HCT116 (cell line): ENCODE measurements around the gene ING3. TPM values are rescaled to one million over a fixed set of nuclear protein-coding genes. Genes with fewer than 3 reads are reported as not detected.

ENCODE experiments used
- ATAC-seq: fragments of 200-7000 bp; cut with Tn5 transposase; 2 replicates; pipeline ENCODE4 v1.9.1; 2020; ENCODE audit warnings: mild to moderate bottlenecking, moderate library complexity
- BruUV-seq: library from RNA; stranded (reverse); fragments of 400-500 nt; replicated peaks from 2 replicates; lab custom pipeline; 2021; lab: Mats Ljungman, UMichigan
- CTCF ChIA-PET: fragments of 300-600 bp; sonication (Branson Sonifier 250); formaldehyde crosslinking; loops from one replicate; lab custom pipeline; 2021; ENCODE audit warnings: antibody characterized with exemption; lab: Charles Lee
- POLR2A ChIA-PET: fragments of 300-600, 350-600 bp; sonication (Branson Sonifier 250); formaldehyde crosslinking; loops from one replicate; lab custom pipeline; 2021; ENCODE audit warnings: antibody characterized with exemption; lab: Charles Lee
- RAD21 ChIA-PET, 2 experiments: fragments of 300-600 bp; sonication (Branson Sonifier 250); formaldehyde crosslinking; loops; one replicate each; lab custom pipeline; 2023; ENCODE audit warnings: low total read pairs in 2 of 2; ENCODE audit not compliant: uncharacterized antibody in 2 of 2, unreplicated experiment in 2 of 2, low non-redundant PET in 1 of 2; lab: Charles Lee
- DNase-seq: peaks from one replicate; pipeline ENCODE4 v3.0.0-alpha.2; 2010; ENCODE audit warnings: low read depth, low spot score
- H2AFZ ChIP-seq: fragments of 200-600 bp; shearing (Covaris generic), sonication (generic); 2 replicates; pipeline ENCODE4 v1.6.1; 2017; ENCODE audit warnings: low read depth, mixed run types, mixed read lengths, antibody characterized with exemption, low read length; ENCODE audit not compliant: poor library complexity, severe bottlenecking
- H3K27ac ChIP-seq: 2 replicates; pipeline ENCODE4 v1.5.1; 2012; ENCODE audit warnings: low read depth, low read length
- H3K27me3 ChIP-seq: fragments of 200-600 bp; sonication (generic); 2 replicates; pipeline ENCODE4 v1.6.1; 2016; ENCODE audit warnings: mixed run types, low read length, mixed read lengths; ENCODE audit not compliant: insufficient read depth
- H3K36me3 ChIP-seq, 2 experiments: fragments of 200-500 bp in 1 of 2; fragments of 200-600 bp in 1 of 2; sonication (Bioruptor generic) in 1 of 2; sonication (generic) in 1 of 2; 2 replicates each; pipeline versions ENCODE4 v1.5.1 to v1.6.1; 2014 to 2016; ENCODE audit warnings: low read length in 2 of 2, inconsistent platforms in 1 of 2, mixed read lengths in 1 of 2, mixed run types in 1 of 2; ENCODE audit not compliant: insufficient read depth in 2 of 2, control insufficient read depth in 1 of 2
- H3K4me1 ChIP-seq, 2 experiments: fragments of 200-600 bp in 1 of 2; sonication (generic) in 1 of 2; 2 replicates each; pipeline versions ENCODE4 v1.5.1 to v1.6.1; 2012 to 2017; ENCODE audit warnings: low read length in 2 of 2, inconsistent platforms in 1 of 2, mild to moderate bottlenecking in 1 of 2, mixed read lengths in 1 of 2, mixed run types in 1 of 2, moderate library complexity in 1 of 2; ENCODE audit not compliant: insufficient read depth in 2 of 2, control insufficient read depth in 1 of 2
- H3K4me2 ChIP-seq: fragments of 200-600 bp; sonication (generic); 2 replicates; pipeline ENCODE4 v1.6.1; 2017; ENCODE audit warnings: mixed run types, low read length, mixed read lengths
- H3K4me3 ChIP-seq, 2 experiments: fragments of 200-600 bp in 1 of 2; sonication (generic) in 1 of 2; replicated peaks in 1 of 2; 2 replicates each; pipeline ENCODE4 v1.5.1; 2011 to 2016; ENCODE audit warnings: low read length in 2 of 2, control low read depth in 1 of 2, low read depth in 1 of 2, mild to moderate bottlenecking in 1 of 2, mixed read lengths in 1 of 2, mixed run types in 1 of 2
- H3K79me2 ChIP-seq: fragments of 200-600 bp; sonication (generic); 2 replicates; pipeline ENCODE4 v1.6.1; 2017; ENCODE audit warnings: mild to moderate bottlenecking, mixed run types, low read length, moderate library complexity, mixed read lengths; ENCODE audit not compliant: insufficient read depth
- H3K9ac ChIP-seq: fragments of 200-600 bp; sonication (generic); 2 replicates; pipeline ENCODE4 v1.6.1; 2016; ENCODE audit warnings: low read length, mixed read lengths
- H3K9me2 ChIP-seq: fragments of 200-600 bp; sonication (generic), shearing (Covaris generic); 2 replicates; pipeline ENCODE4 v1.6.1; 2017; ENCODE audit warnings: mixed run types, mild to moderate bottlenecking, moderate library complexity; ENCODE audit not compliant: insufficient read depth
- H3K9me3 ChIP-seq, 2 experiments: fragments of 200-500 bp in 1 of 2; fragments of 200-600 bp in 1 of 2; sonication (Bioruptor generic) in 1 of 2; sonication (generic) in 1 of 2; 2 replicates each; pipeline ENCODE4 v1.6.1; 2014 to 2017; ENCODE audit warnings: low read length in 2 of 2, mixed read lengths in 2 of 2, inconsistent platforms in 1 of 2, low read depth in 1 of 2, mild to moderate bottlenecking in 1 of 2, mixed run types in 1 of 2, moderate library complexity in 1 of 2; ENCODE audit not compliant: control insufficient read depth in 1 of 2, insufficient read depth in 1 of 2
- H4K20me1 ChIP-seq: fragments of 200-600 bp; sonication (generic), shearing (Covaris generic); 2 replicates; pipeline ENCODE4 v1.6.1; 2017; ENCODE audit warnings: mixed run types, mild to moderate bottlenecking, moderate library complexity; ENCODE audit not compliant: insufficient read depth
- CBX3 ChIP-seq: IDR thresholded peaks from 2 replicates; pipeline ENCODE4 v1.6.1; 2012; ENCODE audit warnings: low read depth
- CEBPB ChIP-seq: IDR thresholded peaks from 2 replicates; pipeline ENCODE4 v1.6.1; 2012; ENCODE audit warnings: low read depth
- EGR1 ChIP-seq: IDR thresholded peaks from 2 replicates; pipeline ENCODE4 v1.6.1; 2012; ENCODE audit warnings: low read depth
- ELF1 ChIP-seq: IDR thresholded peaks from 2 replicates; pipeline ENCODE4 v1.6.1; 2012; ENCODE audit warnings: low read depth, borderline replicate concordance
- EZH2phosphoT487 ChIP-seq: fragments of 200-600 bp; IDR thresholded peaks from 2 replicates; pipeline ENCODE4 v1.6.1; 2018; ENCODE audit warnings: antibody characterized with exemption, borderline replicate concordance
- FOSL1 ChIP-seq: IDR thresholded peaks from 2 replicates; pipeline ENCODE4 v1.6.1; 2012; ENCODE audit warnings: low read depth
- JUND ChIP-seq: IDR thresholded peaks from 2 replicates; pipeline ENCODE4 v1.6.1; 2012
- POLR2A ChIP-seq: IDR thresholded peaks from 2 replicates; pipeline ENCODE4 v1.7.0; 2011; ENCODE audit warnings: borderline replicate concordance; ENCODE audit not compliant: insufficient read depth, insufficient read length; ENCODE audit errors: extremely low read depth
- POLR2AphosphoS5 ChIP-seq: IDR thresholded peaks from 2 replicates; pipeline ENCODE4 v1.6.1; 2011; ENCODE audit warnings: mild to moderate bottlenecking, low read depth, low read length, moderate library complexity
- RAD21 ChIP-seq: IDR thresholded peaks from 2 replicates; pipeline ENCODE4 v1.6.1; 2012; ENCODE audit warnings: low read depth, mild to moderate bottlenecking
- SIN3A ChIP-seq: IDR thresholded peaks from 2 replicates; pipeline ENCODE4 v1.6.1; 2012; ENCODE audit warnings: low read depth
- SRF ChIP-seq: IDR thresholded peaks from 2 replicates; pipeline ENCODE4 v1.6.1; 2012; ENCODE audit warnings: low read depth
- TCF7L2 ChIP-seq: IDR thresholded peaks from 2 replicates; pipeline ENCODE4 v1.7.0; 2011; ENCODE audit warnings: borderline replicate concordance, inconsistent platforms; ENCODE audit not compliant: insufficient read depth, insufficient read length; ENCODE audit errors: extremely low read depth
- intact Hi-C: fragments of 100-400 bp; cut with micrococcal nuclease; formaldehyde crosslinking; loops from 2 replicates; pipeline ENCODE4 v1.10.0; 2022
- total RNA-seq: library from RNA; stranded (reverse); gene quantifications from one replicate; pipeline ENCODE4 v1.2.1, GENCODE V29; 2021; ENCODE audit not compliant: unreplicated experiment
- TF ChIP-seq, protein P1 (sequence below): IDR thresholded peaks from 2 replicates; pipeline ENCODE4 v1.6.1; 2011; ENCODE audit warnings: mild to moderate bottlenecking, low read length, moderate library complexity; ENCODE audit not compliant: insufficient replicate concordance; ENCODE audit errors: extremely low read depth
- TF ChIP-seq, protein P2 (sequence below): IDR thresholded peaks from 2 replicates; pipeline ENCODE4 v1.6.1; 2012
- TF ChIP-seq, protein P3 (sequence below): IDR thresholded peaks from 2 replicates; pipeline ENCODE4 v1.6.1; 2012
- TF ChIP-seq, protein P4 (sequence below): IDR thresholded peaks from 2 replicates; pipeline ENCODE4 v1.6.1; 2012; ENCODE audit warnings: low read depth

Gene ING3
- total RNA-seq, 1 experiment from 2014 or later = 16.2 TPM

- Histone ChIP-seq H3K27me3 (no peaks in the 10 kb centered on the region), H4K20me1 (no peaks in the 10 kb centered on the region), H3K36me3 (peaks cover 0 to 5% of the 10 kb centered on the region in 2 experiments; a peak in 1 of 4 replicates), H3K9me2 (no peaks in the 10 kb centered on the region), H3K4me3 (peak overlapping the region; percentile 61 to 83), H3K4me1 (peaks cover 3 to 15% of the 10 kb centered on the region in 2 experiments; a peak in 3 of 4 replicates), H3K27ac (no peak overlapping the region), H3K9ac (peak overlapping the region; percentile 56), H3K9me3 (no peaks in the 10 kb centered on the region), H3K4me2 (peak overlapping the region; percentile 91), H2AFZ (peak overlapping the region; percentile 88), H3K79me2 (peaks cover 23% of the 10 kb centered on the region)
- POLR2A ChIA-PET = no interaction called here
- no peak for ATAC-seq
- TF ChIP-seq, protein P1, sequence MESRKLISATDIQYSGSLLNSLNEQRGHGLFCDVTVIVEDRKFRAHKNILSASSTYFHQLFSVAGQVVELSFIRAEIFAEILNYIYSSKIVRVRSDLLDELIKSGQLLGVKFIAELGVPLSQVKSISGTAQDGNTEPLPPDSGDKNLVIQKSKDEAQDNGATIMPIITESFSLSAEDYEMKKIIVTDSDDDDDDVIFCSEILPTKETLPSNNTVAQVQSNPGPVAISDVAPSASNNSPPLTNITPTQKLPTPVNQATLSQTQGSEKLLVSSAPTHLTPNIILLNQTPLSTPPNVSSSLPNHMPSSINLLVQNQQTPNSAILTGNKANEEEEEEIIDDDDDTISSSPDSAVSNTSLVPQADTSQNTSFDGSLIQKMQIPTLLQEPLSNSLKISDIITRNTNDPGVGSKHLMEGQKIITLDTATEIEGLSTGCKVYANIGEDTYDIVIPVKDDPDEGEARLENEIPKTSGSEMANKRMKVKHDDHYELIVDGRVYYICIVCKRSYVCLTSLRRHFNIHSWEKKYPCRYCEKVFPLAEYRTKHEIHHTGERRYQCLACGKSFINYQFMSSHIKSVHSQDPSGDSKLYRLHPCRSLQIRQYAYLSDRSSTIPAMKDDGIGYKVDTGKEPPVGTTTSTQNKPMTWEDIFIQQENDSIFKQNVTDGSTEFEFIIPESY = no peak
- TF ChIP-seq POLR2A = no peak
- no peak for TF ChIP-seq ELF1
- TF ChIP-seq CEBPB = no peak
- no peak for TF ChIP-seq CBX3
- TF ChIP-seq, protein P2, sequence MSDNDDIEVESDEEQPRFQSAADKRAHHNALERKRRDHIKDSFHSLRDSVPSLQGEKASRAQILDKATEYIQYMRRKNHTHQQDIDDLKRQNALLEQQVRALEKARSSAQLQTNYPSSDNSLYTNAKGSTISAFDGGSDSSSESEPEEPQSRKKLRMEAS = no peak
- no peak for TF ChIP-seq SRF
- TF ChIP-seq EGR1 = no peak
- TF ChIP-seq, protein P3, sequence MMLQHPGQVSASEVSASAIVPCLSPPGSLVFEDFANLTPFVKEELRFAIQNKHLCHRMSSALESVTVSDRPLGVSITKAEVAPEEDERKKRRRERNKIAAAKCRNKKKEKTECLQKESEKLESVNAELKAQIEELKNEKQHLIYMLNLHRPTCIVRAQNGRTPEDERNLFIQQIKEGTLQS = no peak
- no peak for TF ChIP-seq SIN3A
- no peak for TF ChIP-seq EZH2phosphoT487
- TF ChIP-seq JUND = no peak
- TF ChIP-seq, protein P4, sequence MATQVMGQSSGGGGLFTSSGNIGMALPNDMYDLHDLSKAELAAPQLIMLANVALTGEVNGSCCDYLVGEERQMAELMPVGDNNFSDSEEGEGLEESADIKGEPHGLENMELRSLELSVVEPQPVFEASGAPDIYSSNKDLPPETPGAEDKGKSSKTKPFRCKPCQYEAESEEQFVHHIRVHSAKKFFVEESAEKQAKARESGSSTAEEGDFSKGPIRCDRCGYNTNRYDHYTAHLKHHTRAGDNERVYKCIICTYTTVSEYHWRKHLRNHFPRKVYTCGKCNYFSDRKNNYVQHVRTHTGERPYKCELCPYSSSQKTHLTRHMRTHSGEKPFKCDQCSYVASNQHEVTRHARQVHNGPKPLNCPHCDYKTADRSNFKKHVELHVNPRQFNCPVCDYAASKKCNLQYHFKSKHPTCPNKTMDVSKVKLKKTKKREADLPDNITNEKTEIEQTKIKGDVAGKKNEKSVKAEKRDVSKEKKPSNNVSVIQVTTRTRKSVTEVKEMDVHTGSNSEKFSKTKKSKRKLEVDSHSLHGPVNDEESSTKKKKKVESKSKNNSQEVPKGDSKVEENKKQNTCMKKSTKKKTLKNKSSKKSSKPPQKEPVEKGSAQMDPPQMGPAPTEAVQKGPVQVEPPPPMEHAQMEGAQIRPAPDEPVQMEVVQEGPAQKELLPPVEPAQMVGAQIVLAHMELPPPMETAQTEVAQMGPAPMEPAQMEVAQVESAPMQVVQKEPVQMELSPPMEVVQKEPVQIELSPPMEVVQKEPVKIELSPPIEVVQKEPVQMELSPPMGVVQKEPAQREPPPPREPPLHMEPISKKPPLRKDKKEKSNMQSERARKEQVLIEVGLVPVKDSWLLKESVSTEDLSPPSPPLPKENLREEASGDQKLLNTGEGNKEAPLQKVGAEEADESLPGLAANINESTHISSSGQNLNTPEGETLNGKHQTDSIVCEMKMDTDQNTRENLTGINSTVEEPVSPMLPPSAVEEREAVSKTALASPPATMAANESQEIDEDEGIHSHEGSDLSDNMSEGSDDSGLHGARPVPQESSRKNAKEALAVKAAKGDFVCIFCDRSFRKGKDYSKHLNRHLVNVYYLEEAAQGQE = no peak
- TF ChIP-seq TCF7L2 = no peak
- TF ChIP-seq RAD21 = no peak
- TF ChIP-seq POLR2AphosphoS5 = no peak
- TF ChIP-seq FOSL1 = no peak
- DNase-seq = no peak
- CTCF ChIA-PET = no interaction called here
- no TSS peak for BruUV-seq
- intact Hi-C loops = no loop called here
- RAD21 ChIA-PET = no interaction called here
Measured at GRCh38 chr7:120949393-120949911, 1.1 kb upstream of the ING3 start.
